IMR-90 (cell line): Measurements from ENCODE around the gene RAB11B. TPM values are rescaled to one million over a fixed set of nuclear protein-coding genes. Genes with fewer than 3 reads are reported as not detected.
A peak's percentile ranks its signal among the peaks of the same experiment; 100 is the strongest.

Experiments used
- ATAC-seq: fragments of 200-7000 bp; cut with Tn5 transposase; 2 replicates; pipeline ENCODE4 v1.9.1; 2020; ENCODE audit warnings: low read depth, mild to moderate bottlenecking, moderate library complexity
- BruUV-seq: library from RNA; stranded (reverse); fragments of 400-500 nt; replicated peaks from 2 replicates; lab custom pipeline; 2021; lab: Mats Ljungman, UMichigan
- CTCF ChIA-PET: fragments of 300-600 bp; formaldehyde crosslinking; extraction: SDS; loops from one replicate; lab custom pipeline; 2021; ENCODE audit warnings: antibody characterized with exemption; lab: Yijun Ruan, JAX
- POLR2A ChIA-PET: fragments of 300-600 bp; sonication (Branson Sonifier 250); formaldehyde crosslinking; loops from one replicate; lab custom pipeline; 2022; ENCODE audit warnings: antibody characterized with exemption; ENCODE audit not compliant: unreplicated experiment; lab: Charles Lee
- DNase-seq: peaks from one replicate; pipeline ENCODE4 v3.0.0; 2013
- H2AFZ ChIP-seq: replicated peaks from 2 replicates; pipeline ENCODE3; 2013; ENCODE audit warnings: low read length, mild to moderate bottlenecking; ENCODE audit not compliant: poor library complexity
- H2AK5ac ChIP-seq: 2 replicates; pipeline ENCODE4 v1.6.1; 2013; ENCODE audit warnings: low read depth, low read length, inconsistent platforms
- H2AK9ac ChIP-seq: replicated peaks from 2 replicates; pipeline ENCODE3; 2013; ENCODE audit warnings: mild to moderate bottlenecking, low read depth, low read length, moderate library complexity; ENCODE audit not compliant: poor library complexity
- H2BK120ac ChIP-seq: 2 replicates; pipeline ENCODE4 v1.6.1; 2013; ENCODE audit warnings: low read depth, low read length, inconsistent platforms
- H2BK15ac ChIP-seq: 3 replicates; pipeline ENCODE4 v1.6.1; 2013; ENCODE audit warnings: low read depth, low read length, inconsistent platforms
- H2BK20ac ChIP-seq: 2 replicates; pipeline ENCODE4 v1.6.1; 2013; ENCODE audit warnings: low read depth, mild to moderate bottlenecking, inconsistent platforms, low read length, moderate library complexity
- H2BK5ac ChIP-seq: 2 replicates; pipeline ENCODE4 v1.6.1; 2013; ENCODE audit warnings: mild to moderate bottlenecking, low read depth, low read length, inconsistent platforms; ENCODE audit not compliant: poor library complexity, severe bottlenecking
- H3K14ac ChIP-seq: replicated peaks from 2 replicates; pipeline ENCODE4 v1.6.1; 2013; ENCODE audit warnings: low read depth, low read length, inconsistent platforms
- H3K18ac ChIP-seq: 2 replicates; pipeline ENCODE4 v1.6.1; 2013; ENCODE audit warnings: low read depth, low read length, control low read depth
- H3K23ac ChIP-seq: 2 replicates; pipeline ENCODE4 v1.6.1; 2013; ENCODE audit warnings: low read depth, low read length, inconsistent platforms
- H3K27ac ChIP-seq: 2 replicates; pipeline ENCODE4 v1.5.1; 2013; ENCODE audit warnings: mild to moderate bottlenecking, control low read depth, low read length; ENCODE audit not compliant: insufficient read depth
- H3K27me3 ChIP-seq: 2 replicates; pipeline ENCODE4 v1.6.1; 2013; ENCODE audit warnings: low read length; ENCODE audit not compliant: control insufficient read depth, insufficient read depth
- H3K36me3 ChIP-seq: 2 replicates; pipeline ENCODE4 v1.6.1; 2013; ENCODE audit warnings: low read length, mixed read lengths; ENCODE audit not compliant: control insufficient read depth, insufficient read depth
- H3K4ac ChIP-seq: 2 replicates; pipeline ENCODE4 v1.6.1; 2013; ENCODE audit warnings: low read depth, low read length, inconsistent platforms
- H3K4me1 ChIP-seq: 2 replicates; pipeline ENCODE4 v1.6.1; 2013; ENCODE audit warnings: low read length, mixed read lengths; ENCODE audit not compliant: control insufficient read depth, insufficient read depth
- H3K4me2 ChIP-seq: 2 replicates; pipeline ENCODE4 v1.6.1; 2013; ENCODE audit warnings: low read depth, mild to moderate bottlenecking, control low read depth, low read length, moderate library complexity
- H3K4me3 ChIP-seq: 2 replicates; pipeline ENCODE4 v1.5.1; 2013; ENCODE audit warnings: low read depth, mild to moderate bottlenecking, control low read depth, low read length, moderate library complexity; ENCODE audit not compliant: insufficient read depth
- H3K56ac ChIP-seq: 2 replicates; pipeline ENCODE4 v1.6.1; 2013; ENCODE audit warnings: low read length, inconsistent platforms; ENCODE audit not compliant: insufficient read depth; ENCODE audit errors: extremely low read depth
- H3K79me1 ChIP-seq, 2 experiments: 2 replicates each; pipeline ENCODE4 v1.6.1; 2013; ENCODE audit warnings: low read length in 2 of 2, inconsistent platforms in 1 of 2, low read depth in 1 of 2
- H3K9ac ChIP-seq: 2 replicates; pipeline ENCODE4 v1.6.1; 2013; ENCODE audit warnings: low read depth, low read length, control low read depth
- H3K9me1 ChIP-seq: 2 replicates; pipeline ENCODE4 v1.6.1; 2013; ENCODE audit warnings: low read length, inconsistent platforms; ENCODE audit not compliant: insufficient read depth
- H3K9me3 ChIP-seq: 2 replicates; pipeline ENCODE4 v1.6.1; 2013; ENCODE audit warnings: low read length; ENCODE audit not compliant: control insufficient read depth, insufficient read depth
- H4K20me1 ChIP-seq: 2 replicates; pipeline ENCODE4 v1.6.1; 2013; ENCODE audit warnings: low read length, inconsistent platforms; ENCODE audit not compliant: insufficient read depth
- H4K5ac ChIP-seq: 2 replicates; pipeline ENCODE4 v1.6.1; 2013; ENCODE audit warnings: mild to moderate bottlenecking, low read depth, low read length, control low read depth
- H4K8ac ChIP-seq, 2 experiments: 2 replicates each; pipeline ENCODE4 v1.6.1; 2013; ENCODE audit warnings: low read depth in 2 of 2, low read length in 2 of 2, control low read depth in 1 of 2, inconsistent platforms in 1 of 2
- H4K91ac ChIP-seq: 2 replicates; pipeline ENCODE4 v1.6.1; 2013; ENCODE audit warnings: low read depth, low read length, inconsistent platforms; ENCODE audit not compliant: insufficient read depth
- BHLHE40 ChIP-seq: fragments of 150-350 bp; IDR thresholded peaks from 2 replicates; pipeline ENCODE4 v1.6.1; 2016; ENCODE audit warnings: mild to moderate bottlenecking, low read depth, low read length
- CEBPB ChIP-seq: IDR thresholded peaks from 2 replicates; pipeline ENCODE4 v1.6.1; 2012; ENCODE audit warnings: low read depth, low read length, improper control_type of control experiment
- CHD1 ChIP-seq: IDR thresholded peaks from 2 replicates; pipeline ENCODE4 v1.6.1; 2012; ENCODE audit warnings: low read depth, low read length, improper control_type of control experiment
- FOS ChIP-seq: fragments of 150-350 bp; IDR thresholded peaks from 2 replicates; pipeline ENCODE4 v1.6.1; 2016; ENCODE audit warnings: low read depth, low read length
- MAFK ChIP-seq: IDR thresholded peaks from 2 replicates; pipeline ENCODE4 v1.6.1; 2012; ENCODE audit warnings: low read depth, low read length, improper control_type of control experiment
- MAZ ChIP-seq: IDR thresholded peaks from 2 replicates; pipeline ENCODE4 v1.6.1; 2012; ENCODE audit warnings: low read depth, mild to moderate bottlenecking, low read length, improper control_type of control experiment, moderate library complexity, borderline replicate concordance
- MXI1 ChIP-seq: IDR thresholded peaks from 2 replicates; pipeline ENCODE4 v1.6.1; 2012; ENCODE audit warnings: low read depth, mild to moderate bottlenecking, low read length, moderate library complexity, borderline replicate concordance
- NFE2L2 ChIP-seq: fragments of 150-350 bp; IDR thresholded peaks from 2 replicates; pipeline ENCODE4 v1.6.1; 2016; ENCODE audit warnings: low read depth, mild to moderate bottlenecking, low read length
- POLR2A ChIP-seq: IDR thresholded peaks from 2 replicates; pipeline ENCODE4 v1.6.1; 2012; ENCODE audit warnings: mild to moderate bottlenecking, low read depth, low read length
- RAD21 ChIP-seq: IDR thresholded peaks from 2 replicates; pipeline ENCODE4 v1.6.1; 2012; ENCODE audit warnings: low read length, improper control_type of control experiment
- RFX5 ChIP-seq: IDR thresholded peaks from 2 replicates; pipeline ENCODE4 v1.8.0; 2012; ENCODE audit warnings: low read depth, mild to moderate bottlenecking, low read length, moderate library complexity
- SMC3 ChIP-seq: fragments of 150-350 bp; IDR thresholded peaks from 2 replicates; pipeline ENCODE4 v1.6.1; 2016; ENCODE audit warnings: low read depth, mild to moderate bottlenecking, antibody characterized with exemption, low read length, moderate library complexity
- WGBS, 2 experiments: methylation state at CpG; one replicate each; pipeline versions ENCODE4 v1.1.5 to v1.1.7; 2013; ENCODE audit warnings: missing lambda C conversion rate in 2 of 2; ENCODE audit not compliant: insufficient read length in 1 of 2; ENCODE audit errors: extremely low coverage in 2 of 2; 5-methylcytosine and 5-hydroxymethylcytosine counted together
- dilution Hi-C: fragments of 300-500 bp; cut with HindIII; formaldehyde crosslinking; loops from one replicate; pipeline ENCODE4 v1.14.3; 2018; ENCODE audit warnings: low sequenced_read_pairs; ENCODE audit not compliant: unreplicated experiment
- in situ Hi-C: fragments of 300-500 bp; cut with MboI; formaldehyde crosslinking; loops from 3 replicates; pipeline ENCODE4 v1.14.3; 2019; ENCODE audit warnings: low sequenced_read_pairs, inconsistent platforms, mixed read lengths
- intact Hi-C: fragments of 100-400 bp; cut with micrococcal nuclease; formaldehyde crosslinking; loops from 2 replicates; pipeline ENCODE4 v1.10.0; 2022
- polyA plus RNA-seq, 3 experiments: library from polyadenylated mRNA; depleted of rRNA; stranded (reverse); fragments of >200 nt; gene quantifications; 2 replicates each; pipeline ENCODE4 v1.2.3, GENCODE V29; 2012; ENCODE audit warnings: low replicate concordance in 1 of 3
- total RNA-seq: library from RNA; depleted of rRNA; stranded (reverse); fragments of >200 nt; gene quantifications from 2 replicates; pipeline ENCODE4 v1.2.3, GENCODE V29; 2012
- TF ChIP-seq, protein P1 (sequence below): conservative IDR thresholded peaks from 2 replicates; pipeline ENCODE4 v1.5.1; 2012; ENCODE audit warnings: mild to moderate bottlenecking, low read depth, low read length, improper control_type of control experiment
- TF ChIP-seq, protein P2 (sequence below): fragments of 150-350 bp; IDR thresholded peaks from 2 replicates; pipeline ENCODE4 v1.6.1; 2016; ENCODE audit warnings: low read depth, mild to moderate bottlenecking, low read length, moderate library complexity, borderline replicate concordance
- TF ChIP-seq, protein P3 (sequence below): fragments of 150-350 bp; IDR thresholded peaks from 2 replicates; pipeline ENCODE4 v1.6.1; 2017; ENCODE audit warnings: mild to moderate bottlenecking, antibody characterized with exemption, low read length, low read depth

Gene RAB11B
- total and polyA plus RNA-seq, 2 of the 4 experiments (the other 2 are of a cell fraction): 8.2 to 117 TPM

DNA sequence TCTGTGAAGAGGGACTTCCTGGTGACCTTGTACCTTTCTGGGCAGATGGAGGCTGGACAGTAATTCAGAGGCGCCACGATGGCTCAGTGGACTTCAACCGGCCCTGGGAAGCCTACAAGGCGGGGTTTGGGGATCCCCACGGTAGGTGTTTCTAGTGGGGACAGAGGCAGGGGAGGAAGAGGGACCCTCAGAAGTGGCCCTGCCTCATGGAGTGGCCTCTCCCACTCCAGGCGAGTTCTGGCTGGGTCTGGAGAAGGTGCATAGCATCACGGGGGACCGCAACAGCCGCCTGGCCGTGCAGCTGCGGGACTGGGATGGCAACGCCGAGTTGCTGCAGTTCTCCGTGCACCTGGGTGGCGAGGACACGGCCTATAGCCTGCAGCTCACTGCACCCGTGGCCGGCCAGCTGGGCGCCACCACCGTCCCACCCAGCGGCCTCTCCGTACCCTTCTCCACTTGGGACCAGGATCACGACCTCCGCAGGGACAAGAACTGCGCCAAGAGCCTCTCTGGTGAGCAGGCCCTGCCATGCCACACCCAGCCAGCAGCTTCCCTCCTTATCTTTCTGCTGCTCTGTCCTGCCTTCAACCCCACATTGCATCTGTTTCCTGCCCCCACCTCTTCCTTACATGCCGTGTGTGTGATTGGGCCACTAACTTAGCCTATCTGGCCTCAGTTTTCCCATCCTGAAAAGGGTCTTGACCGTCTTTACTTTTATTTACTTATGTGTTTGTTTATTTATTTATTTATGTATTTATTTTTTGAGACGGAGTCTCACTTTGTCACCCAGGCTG is 19.0 kb upstream of the RAB11B start:
- Histone ChIP-seq H3K9me3 (no peaks in the 10 kb centered on the region), H3K79me1 (peaks cover 8 to 36% of the 10 kb centered on the region in 2 experiments; a peak in 3 of 4 replicates), H3K56ac (no peak overlapping the region), H4K20me1 (peaks cover 10% of the 10 kb centered on the region), H2AK5ac (peak overlapping the region; percentile 16), H2BK20ac (no peak overlapping the region), H4K91ac (0 out of 2 replicates have a peak overlapping the region, but pooled peaks have one; percentile 35), H2BK5ac (no peak overlapping the region), H2AK9ac (no peak overlapping the region), H2AFZ (no peak overlapping the region), H3K36me3 (peaks cover 25% of the 10 kb centered on the region), H3K4me3 (no peak overlapping the region), H3K4me2 (no peak overlapping the region), H3K23ac (no peak overlapping the region), H3K9ac (no peak overlapping the region), H4K8ac (no peak overlapping the region), H3K9me1 (peaks cover 16% of the 10 kb centered on the region), H3K27me3 (no peaks in the 10 kb centered on the region), H2BK15ac (no peak overlapping the region), H4K5ac (no peak overlapping the region), H3K14ac (no peak overlapping the region), H2BK120ac (no peak overlapping the region), H3K27ac (no peak overlapping the region), H3K18ac (no peak overlapping the region), H3K4ac (0 out of 2 replicates have a peak overlapping the region, but pooled peaks have one; percentile 12), H3K4me1 (peaks cover 20% of the 10 kb centered on the region)
- in situ Hi-C loops: no loop called here
- dilution Hi-C loops: no loop called here
- DNase-seq: no peak
- CTCF ChIA-PET: no interaction called here
- intact Hi-C loops: no loop called here
- no peak for ATAC-seq
- WGBS, 2 experiments: 89% methylated on average over 13 of the region's 28 CpGs; no CpG with 5 or more reads in 1 of the 2 experiments
- no TSS peak for BruUV-seq
- POLR2A ChIA-PET: no interaction called here
- TF ChIP-seq RAD21 (no peak), BHLHE40 (no peak), CHD1 (no peak), MAZ (no peak), SMC3 (no peak), MXI1 (no peak), CEBPB (no peak), MAFK (no peak), POLR2A (no peak), NFE2L2 (no peak), FOS (no peak), RFX5 (no peak)
- TF ChIP-seq, protein P1, sequence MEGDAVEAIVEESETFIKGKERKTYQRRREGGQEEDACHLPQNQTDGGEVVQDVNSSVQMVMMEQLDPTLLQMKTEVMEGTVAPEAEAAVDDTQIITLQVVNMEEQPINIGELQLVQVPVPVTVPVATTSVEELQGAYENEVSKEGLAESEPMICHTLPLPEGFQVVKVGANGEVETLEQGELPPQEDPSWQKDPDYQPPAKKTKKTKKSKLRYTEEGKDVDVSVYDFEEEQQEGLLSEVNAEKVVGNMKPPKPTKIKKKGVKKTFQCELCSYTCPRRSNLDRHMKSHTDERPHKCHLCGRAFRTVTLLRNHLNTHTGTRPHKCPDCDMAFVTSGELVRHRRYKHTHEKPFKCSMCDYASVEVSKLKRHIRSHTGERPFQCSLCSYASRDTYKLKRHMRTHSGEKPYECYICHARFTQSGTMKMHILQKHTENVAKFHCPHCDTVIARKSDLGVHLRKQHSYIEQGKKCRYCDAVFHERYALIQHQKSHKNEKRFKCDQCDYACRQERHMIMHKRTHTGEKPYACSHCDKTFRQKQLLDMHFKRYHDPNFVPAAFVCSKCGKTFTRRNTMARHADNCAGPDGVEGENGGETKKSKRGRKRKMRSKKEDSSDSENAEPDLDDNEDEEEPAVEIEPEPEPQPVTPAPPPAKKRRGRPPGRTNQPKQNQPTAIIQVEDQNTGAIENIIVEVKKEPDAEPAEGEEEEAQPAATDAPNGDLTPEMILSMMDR: no peak
- TF ChIP-seq, protein P2, sequence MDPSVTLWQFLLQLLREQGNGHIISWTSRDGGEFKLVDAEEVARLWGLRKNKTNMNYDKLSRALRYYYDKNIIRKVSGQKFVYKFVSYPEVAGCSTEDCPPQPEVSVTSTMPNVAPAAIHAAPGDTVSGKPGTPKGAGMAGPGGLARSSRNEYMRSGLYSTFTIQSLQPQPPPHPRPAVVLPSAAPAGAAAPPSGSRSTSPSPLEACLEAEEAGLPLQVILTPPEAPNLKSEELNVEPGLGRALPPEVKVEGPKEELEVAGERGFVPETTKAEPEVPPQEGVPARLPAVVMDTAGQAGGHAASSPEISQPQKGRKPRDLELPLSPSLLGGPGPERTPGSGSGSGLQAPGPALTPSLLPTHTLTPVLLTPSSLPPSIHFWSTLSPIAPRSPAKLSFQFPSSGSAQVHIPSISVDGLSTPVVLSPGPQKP: no peak
- TF ChIP-seq, protein P3, sequence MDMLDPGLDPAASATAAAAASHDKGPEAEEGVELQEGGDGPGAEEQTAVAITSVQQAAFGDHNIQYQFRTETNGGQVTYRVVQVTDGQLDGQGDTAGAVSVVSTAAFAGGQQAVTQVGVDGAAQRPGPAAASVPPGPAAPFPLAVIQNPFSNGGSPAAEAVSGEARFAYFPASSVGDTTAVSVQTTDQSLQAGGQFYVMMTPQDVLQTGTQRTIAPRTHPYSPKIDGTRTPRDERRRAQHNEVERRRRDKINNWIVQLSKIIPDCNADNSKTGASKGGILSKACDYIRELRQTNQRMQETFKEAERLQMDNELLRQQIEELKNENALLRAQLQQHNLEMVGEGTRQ: no peak
